MM.1S (cell line): ENCODE measurements around the gene MPPED1.

Experiments used
- DNase-seq: peaks from one replicate; pipeline ENCODE4 v3.0.0-alpha.2; 2015
- H2AFZ ChIP-seq: fragments of 300-600 bp; sonication (generic); 2 replicates; pipeline ENCODE4 v1.6.0; 2016; ENCODE audit warnings: antibody characterized with exemption, low read length
- H3F3A ChIP-seq: fragments of 300-600 bp; sonication (generic); 2 replicates; pipeline ENCODE4 v1.6.1; 2016; ENCODE audit warnings: mild to moderate bottlenecking, antibody characterized with exemption, low read length, moderate library complexity, mixed read lengths; ENCODE audit not compliant: insufficient read depth
- H3K27ac ChIP-seq: fragments of 300-600 bp; sonication (generic); 2 replicates; pipeline ENCODE4 v1.5.1; 2016; ENCODE audit warnings: mild to moderate bottlenecking, low read length
- H3K27me3 ChIP-seq: fragments of 300-600 bp; sonication (generic); replicated peaks from 2 replicates; pipeline ENCODE4 v1.6.0; 2016; ENCODE audit warnings: low read length; ENCODE audit not compliant: insufficient read depth
- H3K36me3 ChIP-seq: fragments of 300-600 bp; sonication (generic); replicated peaks from 2 replicates; pipeline ENCODE4 v1.6.1; 2016; ENCODE audit warnings: mild to moderate bottlenecking, low read length, mixed read lengths; ENCODE audit not compliant: insufficient read depth
- H3K4me1 ChIP-seq: fragments of 300-600 bp; sonication (generic); 2 replicates; pipeline ENCODE4 v1.6.1; 2016; ENCODE audit warnings: low read length, mixed read lengths
- H3K4me2 ChIP-seq: fragments of 300-600 bp; sonication (generic); 2 replicates; pipeline ENCODE4 v1.6.0; 2016; ENCODE audit warnings: low read depth, low read length
- H3K4me3 ChIP-seq: fragments of 300-600 bp; sonication (generic); 2 replicates; pipeline ENCODE4 v1.5.1; 2016; ENCODE audit warnings: low read length, mixed read lengths
- H3K79me2 ChIP-seq: fragments of 300-600 bp; sonication (generic); 2 replicates; pipeline ENCODE4 v1.6.1; 2016; ENCODE audit warnings: mixed run types, low read length, mixed read lengths
- H3K9ac ChIP-seq: fragments of 300-600 bp; sonication (generic); 2 replicates; pipeline ENCODE4 v1.6.1; 2016; ENCODE audit warnings: low read length, mixed read lengths
- H3K9me2 ChIP-seq: fragments of 300-600 bp; sonication (generic); replicated peaks from 2 replicates; pipeline ENCODE4 v1.6.1; 2016; ENCODE audit warnings: mild to moderate bottlenecking, low read length, mixed read lengths; ENCODE audit not compliant: insufficient read depth
- H3K9me3 ChIP-seq: fragments of 300-600 bp; sonication (generic); replicated peaks from 2 replicates; pipeline ENCODE4 v1.6.1; 2016; ENCODE audit warnings: mild to moderate bottlenecking, low read length, mixed read lengths; ENCODE audit not compliant: insufficient read depth
- H4K20me1 ChIP-seq: fragments of 300-600 bp; sonication (generic); 2 replicates; pipeline ENCODE4 v1.6.1; 2016; ENCODE audit warnings: mild to moderate bottlenecking, low read length, moderate library complexity, mixed read lengths; ENCODE audit not compliant: insufficient read depth
- CTCF ChIP-seq: fragments of 300-600 bp; sonication (generic); IDR thresholded peaks from 2 replicates; pipeline ENCODE4 v1.5.1; 2016; ENCODE audit warnings: antibody characterized with exemption, low read length, mixed read lengths
- EZH2 ChIP-seq: fragments of 300-600 bp; sonication (generic); optimal IDR thresholded peaks from 2 replicates; pipeline ENCODE3; 2017; ENCODE audit warnings: low read depth, mild to moderate bottlenecking, antibody characterized with exemption, low read length, mixed read lengths
- EZH2phosphoT487 ChIP-seq: fragments of 300-600 bp; sonication (generic); IDR thresholded peaks from 2 replicates; pipeline ENCODE4 v1.6.1; 2018; ENCODE audit warnings: antibody characterized with exemption, low read length

MPPED1 gene

GRCh38 chr22:43504666-43505261, 93.0 kb downstream of the MPPED1 start:
- Histone ChIP-seq H3K36me3 (no peaks in the 10 kb centered on the region), H3K27me3 (peaks cover 30% of the 10 kb centered on the region), H3K4me2 (no peak overlapping the region), H3F3A (no peaks in the 10 kb centered on the region), H3K9ac (no peak overlapping the region), H3K27ac (no peak overlapping the region), H3K4me1 (no peaks in the 10 kb centered on the region), H3K9me2 (no peaks in the 10 kb centered on the region), H2AFZ (no peak overlapping the region), H3K9me3 (no peaks in the 10 kb centered on the region), H3K79me2 (no peaks in the 10 kb centered on the region), H3K4me3 (no peak overlapping the region), H4K20me1 (no peaks in the 10 kb centered on the region)
- no peak for DNase-seq
- TF ChIP-seq EZH2: no peak
- no peak for TF ChIP-seq EZH2phosphoT487
- no peak for TF ChIP-seq CTCF

GRCh38 chr22:43505423-43505822, 93.6 kb downstream of the MPPED1 start:
- no peak for DNase-seq

GRCh38 chr22:43505896-43506295, 94.1 kb downstream of the MPPED1 start:
- H3K79me2 ChIP-seq: no peaks in the 10 kb centered on the region
- no peak overlapping the region for H3K4me3 ChIP-seq
- H3K36me3 ChIP-seq: no peaks in the 10 kb centered on the region
- DNase-seq: no peak
- no peaks in the 10 kb centered on the region for H4K20me1 ChIP-seq
- no peak overlapping the region for H2AFZ ChIP-seq
- H3K9me2 ChIP-seq: no peaks in the 10 kb centered on the region
- H3K4me2 ChIP-seq: no peak overlapping the region
- H3K4me1 ChIP-seq: no peaks in the 10 kb centered on the region
- no peaks in the 10 kb centered on the region for H3F3A ChIP-seq
- no peak overlapping the region for H3K9ac ChIP-seq
- TF ChIP-seq EZH2 (no peak), CTCF (no peak), EZH2phosphoT487 (no peak)
- no peak overlapping the region for H3K27ac ChIP-seq
- H3K27me3 ChIP-seq: peaks cover 29% of the 10 kb centered on the region
- H3K9me3 ChIP-seq: no peaks in the 10 kb centered on the region

More at GRCh38 chr22:43505423-43505822, 93.6 kb downstream of the MPPED1 start:
- Histone ChIP-seq H3K9me2 (no peaks in the 10 kb centered on the region), H3K4me3 (no peak overlapping the region), H3K9ac (no peak overlapping the region), H3F3A (no peaks in the 10 kb centered on the region), H4K20me1 (no peaks in the 10 kb centered on the region), H3K27me3 (peaks cover 30% of the 10 kb centered on the region), H2AFZ (no peak overlapping the region), H3K36me3 (no peaks in the 10 kb centered on the region), H3K27ac (no peak overlapping the region), H3K9me3 (no peaks in the 10 kb centered on the region), H3K4me2 (no peak overlapping the region), H3K4me1 (no peaks in the 10 kb centered on the region), H3K79me2 (no peaks in the 10 kb centered on the region)
- TF ChIP-seq EZH2 (no peak), CTCF (no peak), EZH2phosphoT487 (no peak)
